ENCODE results near the gene KCNMB1.

GRCh38 chr5:170408877-170409660 is 19.9 kb upstream of the KCNMB1 start:
- TF ChIP-seq CTCF (IDR thresholded peaks at IDR 0.05) (no peak), POLR2A (IDR thresholded peaks at IDR 0.05) (no peak)
